ENCODE results near the gene TRMT11.

GRCh38 chr6:126052485-126052884 is 66.1 kb downstream of the TRMT11 start:
- TF ChIP-seq ZNF513 (tag by site-specific recombination; IDR thresholded peaks at IDR 0.05) (no peak), ZNF202 (tag by site-specific recombination; IDR thresholded peaks at IDR 0.05; ENCODE audit: borderline replicate concordance) (no peak), REST (tag by site-specific recombination; IDR thresholded peaks at IDR 0.05) (no peak), CTCF (tag by site-specific recombination; IDR thresholded peaks at IDR 0.05) (no peak), ZNF629 (tag by site-specific recombination; IDR thresholded peaks at IDR 0.05) (no peak)
- TF ChIP-seq, protein P1, sequence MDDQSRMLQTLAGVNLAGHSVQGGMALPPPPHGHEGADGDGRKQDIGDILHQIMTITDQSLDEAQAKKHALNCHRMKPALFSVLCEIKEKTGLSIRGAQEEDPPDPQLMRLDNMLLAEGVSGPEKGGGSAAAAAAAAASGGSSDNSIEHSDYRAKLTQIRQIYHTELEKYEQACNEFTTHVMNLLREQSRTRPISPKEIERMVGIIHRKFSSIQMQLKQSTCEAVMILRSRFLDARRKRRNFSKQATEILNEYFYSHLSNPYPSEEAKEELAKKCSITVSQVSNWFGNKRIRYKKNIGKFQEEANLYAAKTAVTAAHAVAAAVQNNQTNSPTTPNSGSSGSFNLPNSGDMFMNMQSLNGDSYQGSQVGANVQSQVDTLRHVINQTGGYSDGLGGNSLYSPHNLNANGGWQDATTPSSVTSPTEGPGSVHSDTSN (CRISPR knock-in tag; IDR thresholded peaks at IDR 0.05), result no peak
